Nephron progenitor cell (in vitro differentiated cells): ENCODE results near the gene CACNA2D1.
A peak's percentile ranks its signal among the peaks of the same experiment; 100 is the strongest.

ENCODE experiments used
- DNase-seq: peaks from one replicate; pipeline ENCODE4 v3.0.0; 2021
- H3K27ac Mint-ChIP-seq: 2 replicates; pipeline ENCODE4 v1.8.0; 2021; ENCODE audit warnings: mild to moderate bottlenecking, moderate library complexity, mixed read lengths
- H3K27me3 Mint-ChIP-seq: 2 replicates; pipeline ENCODE4 v1.8.0; 2021; ENCODE audit warnings: mild to moderate bottlenecking, low read depth, mixed read lengths; ENCODE audit not compliant: poor library complexity
- H3K36me3 Mint-ChIP-seq: 2 replicates; pipeline ENCODE4 v1.8.0; 2021; ENCODE audit warnings: low read depth, mixed read lengths
- H3K4me1 Mint-ChIP-seq: 2 replicates; pipeline ENCODE4 v1.8.0; 2021; ENCODE audit warnings: mixed read lengths
- H3K4me3 Mint-ChIP-seq: 2 replicates; pipeline ENCODE4 v1.8.0; 2021; ENCODE audit warnings: mild to moderate bottlenecking, moderate library complexity, mixed read lengths
- H3K9me3 Mint-ChIP-seq: 2 replicates; pipeline ENCODE4 v1.8.0; 2021; ENCODE audit warnings: mild to moderate bottlenecking, moderate library complexity, mixed read lengths
- CTCF ChIP-seq: fragments of 200-600 bp; sonication (generic); IDR thresholded peaks from 2 replicates; pipeline ENCODE4 v1.5.0; 2021; ENCODE audit warnings: antibody characterized with exemption

CACNA2D1 gene

GRCh38 chr7:82257118-82257695 is 186.4 kb downstream of the CACNA2D1 start:
- DNase-seq: no peak
- no peak for TF ChIP-seq CTCF
- H3K36me3 Mint-ChIP-seq: peaks cover 5% of the 10 kb centered on the region
- H3K4me1 Mint-ChIP-seq: no peaks in the 10 kb centered on the region
- H3K27me3 Mint-ChIP-seq: no peaks in the 10 kb centered on the region
- H3K9me3 Mint-ChIP-seq: no peaks in the 10 kb centered on the region
- no peak overlapping the region for H3K4me3 Mint-ChIP-seq
- H3K27ac Mint-ChIP-seq: no peak overlapping the region

GRCh38 chr7:82255706-82256105 is 187.9 kb downstream of the CACNA2D1 start:
- DNase-seq: no peak
- H3K27me3 Mint-ChIP-seq: no peaks in the 10 kb centered on the region
- TF ChIP-seq CTCF: no peak
- no peak overlapping the region for H3K4me3 Mint-ChIP-seq
- H3K36me3 Mint-ChIP-seq: peaks cover 5% of the 10 kb centered on the region
- H3K9me3 Mint-ChIP-seq: no peaks in the 10 kb centered on the region
- H3K4me1 Mint-ChIP-seq: no peaks in the 10 kb centered on the region
- H3K27ac Mint-ChIP-seq: peak overlapping the region; percentile 42

GRCh38 chr7:82250598-82250997 is 193.0 kb downstream of the CACNA2D1 start:
- peaks cover 5% of the 10 kb centered on the region for H3K36me3 Mint-ChIP-seq
- no peak overlapping the region for H3K4me3 Mint-ChIP-seq
- no peak for DNase-seq
- no peaks in the 10 kb centered on the region for H3K9me3 Mint-ChIP-seq
- no peaks in the 10 kb centered on the region for H3K27me3 Mint-ChIP-seq
- H3K4me1 Mint-ChIP-seq: no peaks in the 10 kb centered on the region
- no peak overlapping the region for H3K27ac Mint-ChIP-seq
- no peak for TF ChIP-seq CTCF

GRCh38 chr7:82249979-82250378 is 193.6 kb downstream of the CACNA2D1 start:
- Mint-ChIP-seq H3K27me3 (no peaks in the 10 kb centered on the region), H3K9me3 (no peaks in the 10 kb centered on the region), H3K36me3 (peaks cover 2% of the 10 kb centered on the region), H3K4me3 (no peak overlapping the region), H3K4me1 (no peaks in the 10 kb centered on the region), H3K27ac (no peak overlapping the region)
- no peak for DNase-seq
- TF ChIP-seq CTCF: no peak

- no peaks in the 10 kb centered on the region for H3K36me3 Mint-ChIP-seq
- H3K4me1 Mint-ChIP-seq: no peaks in the 10 kb centered on the region
- H3K4me3 Mint-ChIP-seq: no peak overlapping the region
- DNase-seq: no peak
- peak; percentile 5 for TF ChIP-seq CTCF
- no peaks in the 10 kb centered on the region for H3K9me3 Mint-ChIP-seq
- no peaks in the 10 kb centered on the region for H3K27me3 Mint-ChIP-seq
- H3K27ac Mint-ChIP-seq: peak overlapping the region; percentile 73
Observed at GRCh38 chr7:82247814-82248433, 195.7 kb downstream of the CACNA2D1 start.

- no peak overlapping the region for H3K4me3 Mint-ChIP-seq
- no peak overlapping the region for H3K27ac Mint-ChIP-seq
- DNase-seq: no peak
- H3K9me3 Mint-ChIP-seq: no peaks in the 10 kb centered on the region
- H3K36me3 Mint-ChIP-seq: no peaks in the 10 kb centered on the region
- H3K27me3 Mint-ChIP-seq: no peaks in the 10 kb centered on the region
- peaks cover 4% of the 10 kb centered on the region for H3K4me1 Mint-ChIP-seq
- no peak for TF ChIP-seq CTCF
Observed at GRCh38 chr7:82244947-82245517, 198.5 kb downstream of the CACNA2D1 start.
